ENCODE results near the gene DLX5.

- TF ChIP-seq, protein P1, sequence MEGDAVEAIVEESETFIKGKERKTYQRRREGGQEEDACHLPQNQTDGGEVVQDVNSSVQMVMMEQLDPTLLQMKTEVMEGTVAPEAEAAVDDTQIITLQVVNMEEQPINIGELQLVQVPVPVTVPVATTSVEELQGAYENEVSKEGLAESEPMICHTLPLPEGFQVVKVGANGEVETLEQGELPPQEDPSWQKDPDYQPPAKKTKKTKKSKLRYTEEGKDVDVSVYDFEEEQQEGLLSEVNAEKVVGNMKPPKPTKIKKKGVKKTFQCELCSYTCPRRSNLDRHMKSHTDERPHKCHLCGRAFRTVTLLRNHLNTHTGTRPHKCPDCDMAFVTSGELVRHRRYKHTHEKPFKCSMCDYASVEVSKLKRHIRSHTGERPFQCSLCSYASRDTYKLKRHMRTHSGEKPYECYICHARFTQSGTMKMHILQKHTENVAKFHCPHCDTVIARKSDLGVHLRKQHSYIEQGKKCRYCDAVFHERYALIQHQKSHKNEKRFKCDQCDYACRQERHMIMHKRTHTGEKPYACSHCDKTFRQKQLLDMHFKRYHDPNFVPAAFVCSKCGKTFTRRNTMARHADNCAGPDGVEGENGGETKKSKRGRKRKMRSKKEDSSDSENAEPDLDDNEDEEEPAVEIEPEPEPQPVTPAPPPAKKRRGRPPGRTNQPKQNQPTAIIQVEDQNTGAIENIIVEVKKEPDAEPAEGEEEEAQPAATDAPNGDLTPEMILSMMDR (IDR thresholded peaks at IDR 0.05) = no peak
- no peak for TF ChIP-seq POLR2A (IDR thresholded peaks at IDR 0.05)
Measured at GRCh38 chr7:96979551-96980276, 44.9 kb downstream of the DLX5 start.
